ENCODE measurements around the gene P3H2. TPM values are rescaled to one million over a fixed set of nuclear protein-coding genes. Genes with fewer than 3 reads are reported as not detected.

Gene P3H2
- total RNA-seq, 2 donors from 2014 or later = 5.1 to 5.4 TPM

DNA sequence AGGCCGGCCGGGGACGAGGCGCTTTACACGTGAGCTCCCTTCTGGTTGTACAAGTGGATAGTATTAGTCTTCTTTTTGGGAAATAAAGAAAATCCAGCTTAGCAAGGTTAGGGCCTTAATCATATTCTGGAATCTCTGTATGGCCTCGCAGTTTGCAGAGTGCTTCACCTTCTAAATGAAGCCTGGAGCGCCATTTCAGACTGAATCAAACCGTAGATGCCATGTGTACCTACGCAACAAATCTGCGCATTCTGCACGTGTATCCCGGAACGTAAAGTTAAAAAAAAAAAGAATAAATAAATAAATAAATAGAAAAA lies 322 bp upstream of the P3H2 start:
- Histone ChIP-seq H3K9me3 (no peaks in the 10 kb centered on the region), H3K4me3 (peak overlapping the region; percentile 54 to 77), H3K27me3 (no peaks in the 10 kb centered on the region), H3K36me3 (no peaks in the 10 kb centered on the region), H3K27ac (peak overlapping the region; percentile 59 to 77), H3K4me1 (peaks cover 0 to 12% of the 10 kb centered on the region in 2 donors)
- DNase-seq (ENCODE audit: low spot score) = no peak
- TF ChIP-seq, protein P1, sequence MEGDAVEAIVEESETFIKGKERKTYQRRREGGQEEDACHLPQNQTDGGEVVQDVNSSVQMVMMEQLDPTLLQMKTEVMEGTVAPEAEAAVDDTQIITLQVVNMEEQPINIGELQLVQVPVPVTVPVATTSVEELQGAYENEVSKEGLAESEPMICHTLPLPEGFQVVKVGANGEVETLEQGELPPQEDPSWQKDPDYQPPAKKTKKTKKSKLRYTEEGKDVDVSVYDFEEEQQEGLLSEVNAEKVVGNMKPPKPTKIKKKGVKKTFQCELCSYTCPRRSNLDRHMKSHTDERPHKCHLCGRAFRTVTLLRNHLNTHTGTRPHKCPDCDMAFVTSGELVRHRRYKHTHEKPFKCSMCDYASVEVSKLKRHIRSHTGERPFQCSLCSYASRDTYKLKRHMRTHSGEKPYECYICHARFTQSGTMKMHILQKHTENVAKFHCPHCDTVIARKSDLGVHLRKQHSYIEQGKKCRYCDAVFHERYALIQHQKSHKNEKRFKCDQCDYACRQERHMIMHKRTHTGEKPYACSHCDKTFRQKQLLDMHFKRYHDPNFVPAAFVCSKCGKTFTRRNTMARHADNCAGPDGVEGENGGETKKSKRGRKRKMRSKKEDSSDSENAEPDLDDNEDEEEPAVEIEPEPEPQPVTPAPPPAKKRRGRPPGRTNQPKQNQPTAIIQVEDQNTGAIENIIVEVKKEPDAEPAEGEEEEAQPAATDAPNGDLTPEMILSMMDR (IDR thresholded peaks at IDR 0.05) = peak in 1 of 2 donors; percentile 25

DNA sequence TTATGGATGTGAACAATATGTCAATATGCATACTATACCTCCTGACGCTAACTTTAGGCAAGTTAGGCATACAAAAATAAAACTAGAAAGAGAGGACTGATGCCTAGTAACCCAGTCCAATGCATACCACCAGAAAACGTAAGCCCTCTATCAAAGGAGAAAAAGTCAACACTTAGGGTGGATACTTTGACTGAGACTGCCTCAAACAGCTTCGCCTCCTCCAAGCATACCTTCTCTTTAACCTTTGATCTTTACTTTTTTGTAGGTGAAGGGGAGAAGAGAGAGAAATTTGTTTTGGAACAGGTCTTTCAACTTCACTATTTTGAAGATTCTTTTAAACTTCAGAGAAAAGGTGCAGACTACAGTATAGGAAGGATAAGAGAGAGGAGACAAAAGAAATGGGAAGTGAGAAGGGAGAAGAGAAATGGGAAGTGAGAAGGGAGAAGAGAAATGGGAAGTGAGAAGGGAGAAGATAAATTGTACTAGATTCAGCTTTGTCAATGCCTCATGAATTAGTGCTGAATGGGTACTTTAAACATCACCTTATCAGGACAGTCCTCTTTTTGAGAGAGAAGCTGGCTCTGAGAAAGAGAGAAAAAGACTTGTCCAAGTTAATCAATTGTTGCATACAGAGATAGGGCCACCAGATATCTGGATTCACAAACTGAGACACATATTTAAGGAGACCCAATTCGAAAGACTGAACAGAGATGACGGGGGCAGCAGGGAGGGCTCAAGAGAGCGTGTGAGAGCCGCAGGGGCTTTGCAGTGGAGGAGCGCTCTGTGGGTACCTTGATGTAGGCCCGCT lies 1.0 kb downstream of the P3H2 start:
- DNase-seq (ENCODE audit: low spot score) = no peak

DNA sequence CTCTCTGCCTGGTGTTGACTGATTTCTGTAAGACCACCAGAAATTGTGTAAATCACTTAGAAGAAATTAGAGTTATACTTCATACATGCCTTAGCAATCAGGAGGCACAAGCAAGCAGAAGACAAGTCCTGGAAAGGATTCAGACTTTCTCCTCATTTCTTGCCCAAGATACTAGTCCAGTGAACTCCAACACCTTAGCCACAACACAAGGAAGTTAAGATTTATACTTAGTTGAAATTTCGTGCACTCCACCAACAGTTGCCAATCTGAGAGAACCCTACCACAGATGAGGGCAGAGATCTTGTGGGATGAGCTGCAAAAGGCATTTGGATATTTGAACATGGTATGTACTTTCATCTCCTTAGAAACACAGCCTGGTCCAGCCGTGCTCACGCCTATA lies 2.3 kb downstream of the P3H2 start:
- TF ChIP-seq, protein P1 (IDR thresholded peaks at IDR 0.05) = no peak

More for the DNA sequence above, 1.0 kb downstream of the P3H2 start:
- Histone ChIP-seq H3K9me3 (no peaks in the 10 kb centered on the region), H3K4me3 (peak overlapping the region; percentile 54 to 77), H3K36me3 (no peaks in the 10 kb centered on the region), H3K27me3 (no peaks in the 10 kb centered on the region), H3K27ac (no peak overlapping the region), H3K4me1 (peaks cover 0 to 12% of the 10 kb centered on the region in 2 donors)
- TF ChIP-seq, protein P1 (IDR thresholded peaks at IDR 0.05) = no peak

DNA sequence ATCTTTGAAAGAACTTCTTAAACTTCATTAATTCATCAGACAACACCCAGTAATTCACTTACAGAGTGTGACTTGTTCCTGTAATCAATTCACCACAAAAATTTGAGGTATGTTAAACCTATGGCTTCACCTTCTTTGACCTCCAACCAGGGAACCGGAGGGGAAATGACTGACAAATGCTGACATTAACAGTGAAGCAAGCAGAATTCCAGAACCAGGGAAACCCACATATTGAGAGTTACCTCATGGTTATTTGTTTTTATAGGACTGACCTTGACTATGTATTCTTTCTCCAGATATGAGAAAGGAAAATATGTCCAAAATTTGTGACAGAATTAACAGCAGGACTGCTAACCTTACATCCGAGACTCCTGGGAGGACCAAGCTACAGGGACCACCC lies 2.7 kb downstream of the P3H2 start:
- no peak overlapping the region for H3K27ac ChIP-seq
- H3K4me1 ChIP-seq = peaks cover 0 to 12% of the 10 kb centered on the region in 2 donors
- TF ChIP-seq, protein P1 (IDR thresholded peaks at IDR 0.05) = no peak
- DNase-seq (ENCODE audit: low spot score) = no peak
- H3K27me3 ChIP-seq = no peaks in the 10 kb centered on the region
- H3K4me3 ChIP-seq = no peak overlapping the region
- no peaks in the 10 kb centered on the region for H3K9me3 ChIP-seq
- no peaks in the 10 kb centered on the region for H3K36me3 ChIP-seq

More for the DNA sequence above, 2.3 kb downstream of the P3H2 start:
- Histone ChIP-seq H3K9me3 (no peaks in the 10 kb centered on the region), H3K4me1 (peaks cover 0 to 12% of the 10 kb centered on the region in 2 donors), H3K27ac (no peak overlapping the region), H3K36me3 (no peaks in the 10 kb centered on the region), H3K27me3 (no peaks in the 10 kb centered on the region), H3K4me3 (no peak overlapping the region)
- DNase-seq (ENCODE audit: low spot score) = no peak

DNA sequence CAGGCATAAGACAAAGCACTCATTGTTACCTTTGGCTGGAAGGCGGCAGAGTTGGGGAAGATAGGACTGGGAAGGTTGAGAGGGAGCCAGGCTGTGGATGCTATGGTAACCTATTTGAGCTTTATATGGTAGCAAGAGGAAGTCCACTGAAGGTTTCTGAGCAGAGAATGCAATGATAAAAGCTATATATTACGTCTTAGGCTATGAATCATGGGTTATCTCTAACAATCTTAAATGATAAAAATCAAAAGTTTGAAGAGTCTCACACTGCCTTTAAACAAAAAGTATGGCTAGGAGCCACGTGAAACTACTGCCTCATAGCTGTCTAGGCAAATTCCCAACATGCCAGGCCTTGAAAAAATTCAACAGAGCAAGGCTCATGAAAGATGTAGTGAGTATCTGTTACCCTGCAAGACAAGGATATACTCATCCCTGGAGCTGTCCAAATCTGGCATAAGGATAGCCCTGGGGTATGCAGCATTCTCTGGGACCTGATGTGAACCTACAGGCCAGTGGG lies 4.1 kb downstream of the P3H2 start:
- TF ChIP-seq, protein P1 (IDR thresholded peaks at IDR 0.05) = no peak
- no peak for DNase-seq (ENCODE audit: low spot score)
- Histone ChIP-seq H3K4me3 (no peak overlapping the region), H3K4me1 (peaks cover 0 to 12% of the 10 kb centered on the region in 2 donors), H3K36me3 (no peaks in the 10 kb centered on the region), H3K27me3 (no peaks in the 10 kb centered on the region), H3K27ac (no peak overlapping the region), H3K9me3 (no peaks in the 10 kb centered on the region)

Measured in right atrium auricular region (tissue), 2 donors.